Stimulated activated CD8-positive, alpha-beta memory T cell treated with anti-CD3 and anti-CD28 coated beads, Interleukin-4, amount 100 ng/mL, for 24 hours (primary cell): ENCODE data around the gene LRGUK.
"Not testable (repeated sequence)": the region's sequence is repeated elsewhere in the genome, so short reads cannot be mapped to it uniquely, and the experiment has no call there.

ENCODE experiments used
- DNase-seq: peaks from one replicate; pipeline ENCODE4 v3.0.0-alpha.2; 2020; ENCODE audit warnings: low read depth

The LRGUK gene

DNA sequence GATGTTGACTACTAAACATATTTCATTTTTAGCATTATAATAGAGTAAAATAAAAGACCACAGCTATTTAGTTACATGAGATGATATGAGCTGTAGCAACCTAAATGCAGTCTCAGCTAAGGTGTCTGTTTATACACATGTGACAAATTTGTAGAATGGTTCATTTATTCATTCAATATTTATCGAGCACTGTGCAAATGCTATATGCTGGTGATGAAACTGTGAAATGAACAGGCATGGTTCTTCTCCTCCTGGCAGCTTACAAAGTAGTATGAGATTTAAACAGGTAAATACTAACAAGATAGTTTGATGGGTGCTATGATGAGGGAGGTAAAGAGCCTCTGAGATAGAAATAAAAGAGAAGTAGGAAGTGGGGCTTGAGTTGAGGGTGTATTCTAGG lies 60.8 kb downstream of the LRGUK start:
- no peak for DNase-seq

GRCh38 chr7:134188311-134188710 lies 61.2 kb downstream of the LRGUK start:
- no peak for DNase-seq

DNA sequence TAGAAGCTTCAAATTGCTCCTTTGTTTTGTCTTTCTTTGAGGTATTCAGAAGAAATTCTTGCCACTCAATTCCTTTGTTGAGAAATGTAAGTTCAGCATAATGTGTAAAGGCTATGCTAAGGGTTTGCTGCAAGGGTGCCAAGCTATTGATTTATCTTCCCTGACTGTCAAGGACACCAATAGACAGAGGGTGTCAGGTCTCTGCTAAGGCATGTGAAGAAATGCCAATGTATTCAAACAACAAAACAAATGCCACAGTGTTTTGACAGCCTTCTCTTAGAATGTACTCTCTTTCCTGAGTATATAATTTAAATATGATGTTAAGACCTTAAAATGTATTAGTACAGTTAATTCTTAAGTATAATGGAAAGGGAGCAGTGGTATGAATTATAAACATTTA lies 62.4 kb downstream of the LRGUK start:
- DNase-seq, result no peak

GRCh38 chr7:134191876-134192275 lies 64.7 kb downstream of the LRGUK start:
- no peak for DNase-seq

DNA sequence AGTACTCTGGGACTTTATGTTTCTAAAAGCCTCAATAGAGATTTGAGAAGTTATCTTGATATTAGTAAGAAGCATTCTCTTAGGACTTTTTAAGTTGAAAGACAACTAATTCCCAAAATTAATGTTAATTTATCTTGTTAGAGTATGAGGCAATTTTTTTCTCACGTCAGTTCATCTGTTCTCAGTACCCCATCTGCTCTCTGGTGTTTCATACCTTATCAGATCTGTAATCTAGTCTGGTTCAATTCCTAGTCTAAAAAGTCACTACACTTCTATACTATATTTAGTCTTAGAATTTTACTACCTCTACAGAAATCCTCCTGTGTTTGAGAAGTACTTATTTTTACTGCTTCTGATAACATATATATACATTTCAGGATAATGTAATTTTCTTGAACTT lies 66.1 kb downstream of the LRGUK start:
- no peak for DNase-seq

GRCh38 chr7:134195252-134195651 lies 68.1 kb downstream of the LRGUK start:
- DNase-seq, result no peak

GRCh38 chr7:134196439-134196838 lies 69.3 kb downstream of the LRGUK start:
- no peak for DNase-seq

GRCh38 chr7:134197345-134197744 lies 70.2 kb downstream of the LRGUK start:
- DNase-seq, result no peak

GRCh38 chr7:134200970-134201369 lies 73.8 kb downstream of the LRGUK start:
- no peak for DNase-seq

DNA sequence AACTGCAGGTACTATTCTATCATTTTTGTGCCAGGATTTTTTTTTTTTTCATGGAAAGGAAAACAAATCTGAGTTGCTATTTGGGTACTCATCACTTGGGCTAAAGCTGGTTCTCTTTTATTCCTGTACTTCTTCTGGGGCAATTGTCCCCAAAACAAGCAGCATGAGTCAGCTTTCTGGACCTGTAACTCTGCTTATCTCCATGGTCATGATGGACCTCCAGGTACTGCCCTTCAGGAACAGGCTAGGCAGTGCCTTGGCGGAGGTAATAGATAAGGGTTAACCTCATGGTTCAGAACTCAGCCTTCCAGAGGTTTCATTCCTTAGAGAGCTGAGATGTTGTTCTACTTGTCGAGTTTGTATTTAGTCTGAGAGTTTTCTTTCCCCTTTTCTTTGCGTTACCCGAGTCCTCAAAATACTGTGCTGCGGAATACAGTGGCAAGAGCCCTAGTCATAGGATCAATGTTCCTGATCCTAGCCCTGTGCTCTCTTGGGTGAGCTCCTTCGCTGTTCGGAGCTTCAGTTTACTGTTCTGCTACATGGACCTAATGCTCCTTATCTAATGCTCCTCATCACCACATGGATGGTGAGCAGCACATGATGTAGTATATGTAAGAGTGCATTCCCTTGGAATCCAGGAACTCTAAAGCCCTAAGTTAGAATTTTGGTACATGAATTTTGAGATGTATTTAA lies 74.6 kb downstream of the LRGUK start:
- DNase-seq, result no peak

DNA sequence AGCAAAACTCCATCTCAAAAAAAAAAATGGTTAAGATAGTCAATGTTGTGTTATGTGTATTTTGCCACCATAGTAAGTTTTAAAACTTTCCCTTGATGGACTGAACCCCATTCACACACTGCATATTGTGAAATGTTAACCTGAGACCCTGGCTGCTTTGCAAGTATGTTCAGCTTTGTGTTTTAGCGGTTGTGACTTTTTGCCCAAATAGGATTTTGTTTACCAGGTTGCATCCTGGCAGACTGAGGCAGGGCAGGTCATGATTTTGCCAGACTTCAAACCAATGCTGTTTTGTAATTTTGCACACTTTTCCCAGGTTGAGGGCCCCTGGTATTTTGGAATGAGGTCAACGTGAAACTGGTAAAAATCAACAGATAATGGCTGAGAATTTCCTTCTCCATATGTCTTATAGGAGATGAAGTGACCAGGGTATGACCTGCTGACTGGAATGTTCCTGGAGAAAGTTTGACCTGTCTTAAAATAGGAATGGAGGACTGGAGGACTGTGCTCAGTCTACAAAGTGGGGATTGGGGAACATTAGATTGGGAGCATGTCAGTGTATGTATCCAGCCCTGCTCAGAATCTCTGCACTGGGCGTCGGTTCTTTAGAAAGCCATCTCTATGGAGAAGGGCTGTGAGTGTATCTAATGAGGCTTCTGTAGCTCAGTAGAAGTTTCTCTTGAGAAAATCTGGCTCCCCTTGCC lies 76.2 kb downstream of the LRGUK start:
- no peak for DNase-seq

- no peak for DNase-seq
Measured at GRCh38 chr7:134209322-134210015, 82.3 kb downstream of the LRGUK start.

DNA sequence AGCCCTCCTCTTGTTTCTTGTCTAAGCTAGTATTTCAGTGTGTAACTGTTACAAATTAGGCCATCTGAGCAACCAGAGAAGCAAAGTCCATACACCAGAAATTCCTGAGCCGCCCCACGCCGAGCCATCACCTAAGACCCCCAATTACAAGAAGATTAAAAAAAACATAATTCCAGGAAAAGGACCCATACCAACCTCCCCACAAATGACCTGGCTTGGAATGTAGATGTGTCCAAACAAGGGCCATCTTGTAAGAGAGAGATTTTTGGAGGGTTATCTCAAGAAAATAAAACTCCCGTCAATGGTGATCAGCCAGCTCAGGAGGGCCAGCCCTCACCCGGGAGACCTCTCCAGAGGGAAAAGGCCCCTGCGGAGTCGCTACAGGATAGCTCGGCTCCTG lies 83.1 kb downstream of the LRGUK start:
- DNase-seq, result no peak

DNA sequence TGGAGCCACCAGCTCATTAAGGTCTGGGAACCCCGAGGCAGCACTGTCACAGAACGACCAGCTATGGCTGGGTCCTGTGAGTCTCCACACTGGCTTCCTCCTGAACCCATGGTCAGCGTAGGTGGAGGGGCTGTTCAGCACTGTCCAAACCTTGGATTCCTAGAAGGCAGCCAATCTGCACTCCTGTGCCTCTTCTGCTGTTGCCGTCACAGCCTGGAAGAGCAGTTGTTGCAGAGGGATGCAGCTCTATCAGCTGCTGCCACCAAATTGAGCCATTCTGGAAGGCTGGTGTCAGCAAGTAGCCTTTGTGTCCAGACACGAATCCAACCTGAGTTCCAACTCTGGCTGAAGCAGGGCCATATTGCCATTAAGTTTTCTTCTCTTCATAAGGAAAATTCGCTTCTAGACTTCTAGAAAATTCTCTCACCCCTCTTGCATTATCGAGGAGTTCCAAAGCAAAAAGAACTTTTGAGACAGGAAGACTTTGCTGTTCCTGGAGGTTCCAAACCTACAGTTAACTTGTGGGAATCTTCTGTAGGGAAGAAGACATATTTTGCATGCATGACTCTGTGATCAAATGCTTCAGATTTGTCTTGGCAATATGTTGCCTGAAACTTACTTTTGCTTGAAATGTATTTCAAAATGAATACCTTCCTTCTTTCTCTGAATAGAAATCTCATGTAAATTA lies 84.0 kb downstream of the LRGUK start:
- DNase-seq, result no peak

- DNase-seq, result no peak
Measured at GRCh38 chr7:134211817-134212216, 84.7 kb downstream of the LRGUK start.

GRCh38 chr7:134212576-134213546 lies 85.7 kb downstream of the LRGUK start:
- DNase-seq, result no peak

DNA sequence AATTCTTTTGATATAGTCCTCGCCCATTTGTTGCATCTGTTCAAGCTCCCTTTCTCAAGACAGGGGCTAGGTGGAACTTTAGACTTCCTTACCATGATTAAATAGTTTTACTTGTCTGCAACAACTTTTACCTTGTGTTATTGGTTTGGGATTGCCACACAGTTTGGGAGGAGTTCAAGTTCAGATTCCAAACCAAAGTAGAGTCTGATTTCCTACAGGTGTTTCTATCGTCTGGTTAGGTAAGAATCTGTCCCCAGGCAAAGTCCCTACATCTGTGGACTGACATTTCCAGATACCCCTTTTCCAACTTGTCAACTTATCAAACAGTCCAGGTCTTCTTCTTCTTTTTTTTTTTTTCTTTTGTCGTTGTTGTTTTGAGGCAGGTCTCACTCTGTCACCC lies 93.1 kb downstream of the LRGUK start:
- no peak for DNase-seq

GRCh38 chr7:134231296-134231695 lies 104.2 kb downstream of the LRGUK start:
- DNase-seq, result not testable (repeated sequence)

DNA sequence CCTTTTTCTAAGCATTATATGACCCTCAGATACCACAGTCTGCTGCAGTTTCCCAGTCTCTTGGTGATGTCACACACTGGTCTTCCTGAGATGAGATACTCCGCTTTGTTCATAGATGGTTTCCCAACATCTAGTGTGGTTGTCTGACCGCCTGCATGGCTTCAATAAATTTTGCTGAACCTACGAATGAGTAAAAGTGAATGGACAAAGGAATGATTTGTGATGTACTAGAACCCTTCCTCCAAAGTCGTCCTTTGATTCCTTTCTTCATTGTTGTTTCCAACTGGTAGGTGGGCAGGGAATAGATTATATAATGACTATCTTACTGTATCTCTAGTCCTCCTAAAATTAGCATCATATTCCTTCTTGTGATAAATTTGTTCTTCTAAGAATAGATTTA lies 107.1 kb downstream of the LRGUK start:
- DNase-seq, result no peak

- no peak for DNase-seq
Measured at GRCh38 chr7:134245253-134245652, 118.1 kb downstream of the LRGUK start.

- DNase-seq, result no peak
Measured at GRCh38 chr7:134246347-134246746, 119.2 kb downstream of the LRGUK start.
